SK-N-SH treated with all-trans-retinoic acid at 6 μM for 48 hours (cell line): ENCODE measurements around the gene EAF2.

ENCODE experiments used
- ATAC-seq: fragments of 200-7000 bp; cut with Tn5 transposase; 3 replicates; pipeline ENCODE4 v1.9.1; 2020; ENCODE audit warnings: mild to moderate bottlenecking, moderate library complexity
- ARNTL ChIP-seq: fragments of 450-650 bp; formaldehyde crosslinking; IDR thresholded peaks from 2 replicates; pipeline ENCODE4 v1.5.0; 2020; ENCODE audit warnings: low read depth, mild to moderate bottlenecking, moderate library complexity, borderline replicate concordance
- BACH2 ChIP-seq: fragments of 250-450 bp; sonication (Bioruptor Pico); IDR thresholded peaks from 2 replicates; pipeline ENCODE4 v1.9.0; 2021; ENCODE audit warnings: mild to moderate bottlenecking, borderline replicate concordance
- CSDC2 ChIP-seq: fragments of 250-450 bp; sonication (Bioruptor Pico); IDR thresholded peaks from 2 replicates; pipeline ENCODE4 v1.5.0; 2020; ENCODE audit warnings: mild to moderate bottlenecking, moderate library complexity
- ESRRG ChIP-seq: fragments of 250-450 bp; sonication (Bioruptor Pico); IDR thresholded peaks from 2 replicates; pipeline ENCODE4 v1.6.1; 2021; ENCODE audit warnings: mild to moderate bottlenecking
- GLIS3 ChIP-seq: fragments of 250-450 bp; sonication (Bioruptor Pico); IDR thresholded peaks from 2 replicates; pipeline ENCODE4 v1.5.0; 2020; ENCODE audit warnings: mild to moderate bottlenecking, moderate library complexity
- ISL1 ChIP-seq: fragments of 250-450 bp; sonication (Bioruptor Pico); IDR thresholded peaks from 2 replicates; pipeline ENCODE4 v2.1.2; 2022; ENCODE audit warnings: mild to moderate bottlenecking, moderate library complexity
- OSR1 ChIP-seq: fragments of 250-450 bp; sonication (Bioruptor Pico); IDR thresholded peaks from 2 replicates; pipeline ENCODE4 v1.8.0; 2022; ENCODE audit warnings: moderate library complexity, mild to moderate bottlenecking, inconsistent platforms
- PPARA ChIP-seq: fragments of 250-450 bp; sonication (Bioruptor Pico); IDR thresholded peaks from 2 replicates; pipeline ENCODE4 v1.5.0; 2020; ENCODE audit warnings: mild to moderate bottlenecking, borderline replicate concordance
- RARB ChIP-seq: fragments of 250-450 bp; sonication (Bioruptor Pico); IDR thresholded peaks from 2 replicates; pipeline ENCODE4 v1.8.0; 2021; ENCODE audit warnings: mild to moderate bottlenecking, moderate library complexity
- SNAI2 ChIP-seq: fragments of 250-450 bp; sonication (Bioruptor Pico); IDR thresholded peaks from 2 replicates; pipeline ENCODE4 v1.5.0; 2020; ENCODE audit warnings: mild to moderate bottlenecking, moderate library complexity
- TOX ChIP-seq: fragments of 250-450 bp; sonication (Bioruptor Pico); IDR thresholded peaks from 2 replicates; pipeline ENCODE4 v1.8.0; 2021; ENCODE audit warnings: mild to moderate bottlenecking, moderate library complexity, borderline replicate concordance
- ZFP30 ChIP-seq: fragments of 450-650 bp; formaldehyde crosslinking; IDR thresholded peaks from 2 replicates; pipeline ENCODE4 v1.5.0; 2022; ENCODE audit warnings: mild to moderate bottlenecking, moderate library complexity
- ZNF565 ChIP-seq: fragments of 450-650 bp; formaldehyde crosslinking; conservative IDR thresholded peaks from 2 replicates; pipeline ENCODE4 v1.5.0; 2020; ENCODE audit warnings: low read depth, mild to moderate bottlenecking, moderate library complexity
- ZNF70 ChIP-seq: fragments of 450-650 bp; formaldehyde crosslinking; IDR thresholded peaks from 2 replicates; pipeline ENCODE4 v1.5.0; 2020; ENCODE audit warnings: mild to moderate bottlenecking, moderate library complexity
- TF ChIP-seq, protein P1 (sequence below): fragments of 250-450 bp; sonication (Bioruptor Pico); IDR thresholded peaks from 2 replicates; pipeline ENCODE4 v1.8.0; 2020; ENCODE audit warnings: mild to moderate bottlenecking, moderate library complexity, borderline replicate concordance
- TF ChIP-seq, protein P2 (sequence below): fragments of 250-450 bp; sonication (Bioruptor Pico); IDR thresholded peaks from 2 replicates; pipeline ENCODE4 v1.5.0; 2020; ENCODE audit warnings: mild to moderate bottlenecking, moderate library complexity
- TF ChIP-seq, protein P3 (sequence below): fragments of 250-450 bp; sonication (Bioruptor Pico); IDR thresholded peaks from 2 replicates; pipeline ENCODE4 v1.8.0; 2021; ENCODE audit warnings: low read depth, mild to moderate bottlenecking, moderate library complexity, borderline replicate concordance
- TF ChIP-seq, protein P4 (sequence below): fragments of 250-450 bp; sonication (Bioruptor Pico); IDR thresholded peaks from 2 replicates; pipeline ENCODE4 v1.5.1; 2021; ENCODE audit warnings: mild to moderate bottlenecking, moderate library complexity

The EAF2 gene

DNA sequence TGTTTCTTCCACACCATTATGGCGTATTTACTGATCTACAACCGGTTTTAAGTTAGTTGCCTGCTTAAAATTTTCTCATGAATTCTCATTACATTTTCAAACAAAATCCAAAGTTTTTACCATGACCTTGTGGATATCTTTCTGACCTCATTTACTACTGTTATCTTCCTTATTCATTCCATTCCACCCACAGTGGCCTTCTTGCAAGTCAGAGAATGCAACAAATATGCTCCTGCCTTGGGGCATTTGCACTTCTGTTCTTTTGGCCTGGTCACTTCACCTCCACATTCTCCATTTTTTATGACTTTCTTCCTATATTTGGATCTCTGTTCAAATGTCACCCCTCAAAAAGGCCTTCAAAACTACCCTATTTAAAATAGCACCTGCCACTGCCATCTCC is 50.4 kb downstream of the EAF2 start (continued):
- TF ChIP-seq ARNTL (CRISPR knock-in tag) (no peak), ESRRG (CRISPR knock-in tag) (no peak), ZFP30 (CRISPR knock-in tag) (no peak), CSDC2 (CRISPR knock-in tag) (no peak), GLIS3 (CRISPR knock-in tag) (no peak), ZNF70 (CRISPR knock-in tag) (no peak), BACH2 (CRISPR knock-in tag) (no peak), RARB (CRISPR knock-in tag) (no peak), PPARA (CRISPR knock-in tag) (no peak), ISL1 (CRISPR knock-in tag) (no peak)
- TF ChIP-seq, protein P1, sequence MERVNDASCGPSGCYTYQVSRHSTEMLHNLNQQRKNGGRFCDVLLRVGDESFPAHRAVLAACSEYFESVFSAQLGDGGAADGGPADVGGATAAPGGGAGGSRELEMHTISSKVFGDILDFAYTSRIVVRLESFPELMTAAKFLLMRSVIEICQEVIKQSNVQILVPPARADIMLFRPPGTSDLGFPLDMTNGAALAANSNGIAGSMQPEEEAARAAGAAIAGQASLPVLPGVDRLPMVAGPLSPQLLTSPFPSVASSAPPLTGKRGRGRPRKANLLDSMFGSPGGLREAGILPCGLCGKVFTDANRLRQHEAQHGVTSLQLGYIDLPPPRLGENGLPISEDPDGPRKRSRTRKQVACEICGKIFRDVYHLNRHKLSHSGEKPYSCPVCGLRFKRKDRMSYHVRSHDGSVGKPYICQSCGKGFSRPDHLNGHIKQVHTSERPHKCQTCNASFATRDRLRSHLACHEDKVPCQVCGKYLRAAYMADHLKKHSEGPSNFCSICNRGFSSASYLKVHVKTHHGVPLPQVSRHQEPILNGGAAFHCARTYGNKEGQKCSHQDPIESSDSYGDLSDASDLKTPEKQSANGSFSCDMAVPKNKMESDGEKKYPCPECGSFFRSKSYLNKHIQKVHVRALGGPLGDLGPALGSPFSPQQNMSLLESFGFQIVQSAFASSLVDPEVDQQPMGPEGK (CRISPR knock-in tag), result no peak
- TF ChIP-seq, all 23 proteins: peak for 0

DNA sequence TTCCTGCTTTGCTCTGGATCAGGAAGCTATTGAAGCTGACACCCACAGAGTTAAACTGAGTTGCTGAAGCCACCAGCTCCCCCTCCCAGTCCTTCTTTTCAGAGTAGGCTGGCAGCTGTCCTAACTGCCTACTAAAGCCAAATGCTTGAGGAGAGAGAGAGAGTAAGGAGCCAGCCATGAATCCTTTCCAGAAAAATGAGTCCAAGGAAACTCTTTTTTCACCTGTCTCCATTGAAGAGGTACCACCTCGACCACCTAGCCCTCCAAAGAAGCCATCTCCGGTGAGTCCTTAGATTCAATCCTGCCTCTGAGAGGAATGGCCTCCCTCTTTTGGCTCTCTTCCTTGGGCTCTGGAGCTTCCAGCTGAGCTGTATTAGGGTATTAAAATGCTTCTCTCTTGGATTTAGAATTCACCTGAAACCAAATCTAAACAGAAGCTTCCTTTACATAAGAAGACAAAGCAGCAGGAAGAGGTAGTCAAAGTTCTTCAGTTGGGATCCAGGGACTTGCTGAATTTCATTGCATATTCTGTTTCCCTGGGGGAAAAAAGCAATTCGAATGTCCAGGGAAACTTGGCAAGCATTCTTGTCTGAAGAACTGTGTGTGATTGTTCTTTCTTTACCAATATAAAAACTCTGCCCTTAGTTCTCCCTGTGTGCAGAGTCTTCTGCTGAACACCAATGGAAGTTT is 59.4 kb downstream of the EAF2 start, which contains the start of gene SLC15A2:
Gene SLC15A2 (plus strand): TSS at position 101 of the 690 bp plus-strand sequence. CDS start 76 bp downstream, at position 177.
- TF ChIP-seq, protein P2, sequence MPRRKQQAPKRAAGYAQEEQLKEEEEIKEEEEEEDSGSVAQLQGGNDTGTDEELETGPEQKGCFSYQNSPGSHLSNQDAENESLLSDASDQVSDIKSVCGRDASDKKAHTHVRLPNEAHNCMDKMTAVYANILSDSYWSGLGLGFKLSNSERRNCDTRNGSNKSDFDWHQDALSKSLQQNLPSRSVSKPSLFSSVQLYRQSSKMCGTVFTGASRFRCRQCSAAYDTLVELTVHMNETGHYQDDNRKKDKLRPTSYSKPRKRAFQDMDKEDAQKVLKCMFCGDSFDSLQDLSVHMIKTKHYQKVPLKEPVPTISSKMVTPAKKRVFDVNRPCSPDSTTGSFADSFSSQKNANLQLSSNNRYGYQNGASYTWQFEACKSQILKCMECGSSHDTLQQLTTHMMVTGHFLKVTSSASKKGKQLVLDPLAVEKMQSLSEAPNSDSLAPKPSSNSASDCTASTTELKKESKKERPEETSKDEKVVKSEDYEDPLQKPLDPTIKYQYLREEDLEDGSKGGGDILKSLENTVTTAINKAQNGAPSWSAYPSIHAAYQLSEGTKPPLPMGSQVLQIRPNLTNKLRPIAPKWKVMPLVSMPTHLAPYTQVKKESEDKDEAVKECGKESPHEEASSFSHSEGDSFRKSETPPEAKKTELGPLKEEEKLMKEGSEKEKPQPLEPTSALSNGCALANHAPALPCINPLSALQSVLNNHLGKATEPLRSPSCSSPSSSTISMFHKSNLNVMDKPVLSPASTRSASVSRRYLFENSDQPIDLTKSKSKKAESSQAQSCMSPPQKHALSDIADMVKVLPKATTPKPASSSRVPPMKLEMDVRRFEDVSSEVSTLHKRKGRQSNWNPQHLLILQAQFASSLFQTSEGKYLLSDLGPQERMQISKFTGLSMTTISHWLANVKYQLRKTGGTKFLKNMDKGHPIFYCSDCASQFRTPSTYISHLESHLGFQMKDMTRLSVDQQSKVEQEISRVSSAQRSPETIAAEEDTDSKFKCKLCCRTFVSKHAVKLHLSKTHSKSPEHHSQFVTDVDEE (CRISPR knock-in tag), result no peak
- TF ChIP-seq ZNF565 (CRISPR knock-in tag), result no peak
- TF ChIP-seq TOX (CRISPR knock-in tag), result no peak
- TF ChIP-seq OSR1 (CRISPR knock-in tag), result no peak
- TF ChIP-seq ZNF70 (CRISPR knock-in tag), result no peak
- TF ChIP-seq PPARA (CRISPR knock-in tag), result no peak
- no peak for ATAC-seq

DNA sequence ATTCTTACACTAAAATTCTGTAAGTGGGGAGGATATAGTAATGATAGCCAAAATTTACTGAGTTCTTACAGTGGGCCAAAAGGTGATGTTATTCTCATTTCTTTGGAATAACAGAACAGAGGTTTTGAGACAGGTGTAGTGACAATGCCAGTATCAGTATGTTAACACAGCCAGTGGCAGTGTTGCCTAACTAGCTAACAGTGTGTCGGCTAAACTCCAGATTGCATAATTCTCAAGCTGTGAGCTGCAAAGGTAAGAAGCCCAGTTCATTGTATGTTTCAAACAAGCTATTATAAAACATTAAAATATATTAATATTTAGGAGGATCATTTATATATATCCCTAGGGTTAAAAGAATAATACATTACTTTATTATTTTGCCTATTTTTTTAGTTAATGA is 60.1 kb downstream of the EAF2 start:
- no peak for TF ChIP-seq ISL1 (CRISPR knock-in tag)
- no peak for TF ChIP-seq PPARA (CRISPR knock-in tag)
- TF ChIP-seq, protein P3, sequence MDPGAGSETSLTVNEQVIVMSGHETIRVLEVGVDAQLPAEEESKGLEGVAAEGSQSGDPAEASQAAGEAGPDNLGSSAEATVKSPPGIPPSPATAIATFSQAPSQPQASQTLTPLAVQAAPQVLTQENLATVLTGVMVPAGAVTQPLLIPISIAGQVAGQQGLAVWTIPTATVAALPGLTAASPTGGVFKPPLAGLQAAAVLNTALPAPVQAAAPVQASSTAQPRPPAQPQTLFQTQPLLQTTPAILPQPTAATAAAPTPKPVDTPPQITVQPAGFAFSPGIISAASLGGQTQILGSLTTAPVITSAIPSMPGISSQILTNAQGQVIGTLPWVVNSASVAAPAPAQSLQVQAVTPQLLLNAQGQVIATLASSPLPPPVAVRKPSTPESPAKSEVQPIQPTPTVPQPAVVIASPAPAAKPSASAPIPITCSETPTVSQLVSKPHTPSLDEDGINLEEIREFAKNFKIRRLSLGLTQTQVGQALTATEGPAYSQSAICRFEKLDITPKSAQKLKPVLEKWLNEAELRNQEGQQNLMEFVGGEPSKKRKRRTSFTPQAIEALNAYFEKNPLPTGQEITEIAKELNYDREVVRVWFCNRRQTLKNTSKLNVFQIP (CRISPR knock-in tag), result no peak
- TF ChIP-seq, protein P4, sequence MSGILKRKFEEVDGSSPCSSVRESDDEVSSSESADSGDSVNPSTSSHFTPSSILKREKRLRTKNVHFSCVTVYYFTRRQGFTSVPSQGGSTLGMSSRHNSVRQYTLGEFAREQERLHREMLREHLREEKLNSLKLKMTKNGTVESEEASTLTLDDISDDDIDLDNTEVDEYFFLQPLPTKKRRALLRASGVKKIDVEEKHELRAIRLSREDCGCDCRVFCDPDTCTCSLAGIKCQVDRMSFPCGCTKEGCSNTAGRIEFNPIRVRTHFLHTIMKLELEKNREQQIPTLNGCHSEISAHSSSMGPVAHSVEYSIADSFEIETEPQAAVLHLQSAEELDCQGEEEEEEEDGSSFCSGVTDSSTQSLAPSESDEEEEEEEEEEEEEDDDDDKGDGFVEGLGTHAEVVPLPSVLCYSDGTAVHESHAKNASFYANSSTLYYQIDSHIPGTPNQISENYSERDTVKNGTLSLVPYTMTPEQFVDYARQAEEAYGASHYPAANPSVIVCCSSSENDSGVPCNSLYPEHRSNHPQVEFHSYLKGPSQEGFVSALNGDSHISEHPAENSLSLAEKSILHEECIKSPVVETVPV (CRISPR knock-in tag), result no peak
- TF ChIP-seq, protein P1 (CRISPR knock-in tag), result no peak
- no peak for TF ChIP-seq CSDC2 (CRISPR knock-in tag)
- TF ChIP-seq SNAI2 (CRISPR knock-in tag), result no peak
- no peak for ATAC-seq
